HG03139 (cell line): Measurements from ENCODE around the gene BUD13.
"Not testable (repeated sequence)": the region's sequence is repeated elsewhere in the genome, so short reads cannot be mapped to it uniquely, and the experiment has no call there.

Experiments
- ATAC-seq: cut with Tn5 transposase; IDR thresholded peaks from one replicate; pipeline ENCODE4 v1.9.1; 2021; ENCODE audit not compliant: unreplicated experiment

The BUD13 gene

GRCh38 chr11:116772443-116773202, at the start of gene BUD13:
Gene BUD13, minus strand, starts transcription at chr11:116772987. Its CDS starts 23 bp downstream, at chr11:116772964.
- ATAC-seq, result peak; percentile 77

GRCh38 chr11:116822575-116822974, 49.8 kb upstream of the BUD13 start:
- no peak for ATAC-seq

- ATAC-seq, result no peak
Observed at GRCh38 chr11:116821050-116821918, 48.5 kb upstream of the BUD13 start.

DNA sequence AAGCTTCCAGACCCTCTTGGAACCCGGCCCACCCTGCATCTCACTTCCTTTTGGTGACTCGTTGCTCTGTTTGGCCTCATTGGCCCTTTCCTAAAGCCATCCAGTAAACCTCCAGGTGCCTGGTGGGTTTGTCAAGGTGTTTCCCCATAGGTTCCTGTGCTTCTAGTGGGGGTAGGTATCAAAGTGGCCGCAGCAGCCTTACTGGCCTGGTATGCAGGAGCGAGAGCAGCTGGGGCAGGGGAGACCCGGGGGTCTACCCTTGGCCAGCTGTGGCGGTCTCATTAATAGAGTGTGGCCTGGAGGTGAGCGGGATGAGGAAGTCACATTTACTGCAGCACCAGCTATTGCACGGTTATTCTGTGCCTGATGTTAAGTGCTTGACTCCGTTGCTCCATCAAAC, 46.3 kb upstream of the BUD13 start:
- no peak for ATAC-seq

DNA sequence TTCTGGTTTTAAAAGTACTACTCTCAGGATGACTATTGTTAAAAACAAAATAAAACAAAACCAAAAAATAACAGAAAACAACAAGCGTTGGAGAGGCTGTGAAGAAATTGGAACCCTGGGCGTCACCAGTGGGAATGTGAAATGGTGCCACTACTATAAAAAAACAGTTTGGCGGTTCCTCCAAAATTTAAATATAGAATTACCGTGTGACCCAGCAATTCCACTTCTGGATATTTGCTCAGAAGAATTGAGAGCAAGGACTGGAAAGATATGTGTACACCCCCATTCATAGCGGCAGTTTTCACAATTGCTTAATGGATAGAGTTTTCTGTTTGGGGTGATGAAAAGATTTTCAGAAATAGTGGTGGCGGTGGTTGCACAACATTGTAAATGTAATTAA, 41.7 kb upstream of the BUD13 start:
- no peak for ATAC-seq

- no peak for ATAC-seq
Observed at GRCh38 chr11:116813781-116814471, 41.1 kb upstream of the BUD13 start.

DNA sequence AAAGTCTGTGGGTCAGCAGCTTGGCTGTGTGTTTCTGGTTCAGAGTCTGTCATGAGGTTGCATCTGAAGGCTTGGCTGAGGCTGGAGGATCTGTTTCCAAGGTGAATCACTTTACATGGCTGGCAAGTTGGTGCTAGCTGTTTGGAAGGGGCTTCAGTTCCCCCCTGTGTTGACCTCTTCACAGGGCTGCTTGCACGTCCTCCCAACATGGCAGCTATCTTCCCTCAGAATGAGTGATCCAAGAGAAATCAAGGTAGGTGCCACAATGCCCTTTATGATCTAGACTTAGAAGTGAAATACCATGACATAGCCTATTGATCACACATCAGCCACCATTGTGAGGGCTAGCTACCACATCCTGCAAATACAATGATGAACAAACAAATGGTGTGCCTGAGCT, 40.4 kb upstream of the BUD13 start:
- ATAC-seq, result no peak

DNA sequence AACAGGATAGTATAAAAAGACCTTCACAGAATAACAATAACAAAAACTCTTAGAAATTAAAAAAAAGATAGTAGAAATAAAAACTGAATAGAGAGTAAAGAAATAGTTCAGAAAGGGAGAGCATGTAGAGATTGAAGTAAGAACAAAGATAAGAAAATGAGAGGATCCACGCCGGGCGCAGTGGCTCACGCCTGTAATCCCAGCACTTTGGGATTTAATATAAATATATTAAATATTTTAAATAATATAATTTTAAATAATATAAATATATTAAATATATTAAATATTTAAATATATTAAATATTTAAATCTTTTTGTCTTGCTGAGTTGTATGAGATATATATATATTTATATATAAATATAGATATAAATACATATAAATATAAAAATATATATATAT, 39.3 kb upstream of the BUD13 start:
- ATAC-seq, result no peak

DNA sequence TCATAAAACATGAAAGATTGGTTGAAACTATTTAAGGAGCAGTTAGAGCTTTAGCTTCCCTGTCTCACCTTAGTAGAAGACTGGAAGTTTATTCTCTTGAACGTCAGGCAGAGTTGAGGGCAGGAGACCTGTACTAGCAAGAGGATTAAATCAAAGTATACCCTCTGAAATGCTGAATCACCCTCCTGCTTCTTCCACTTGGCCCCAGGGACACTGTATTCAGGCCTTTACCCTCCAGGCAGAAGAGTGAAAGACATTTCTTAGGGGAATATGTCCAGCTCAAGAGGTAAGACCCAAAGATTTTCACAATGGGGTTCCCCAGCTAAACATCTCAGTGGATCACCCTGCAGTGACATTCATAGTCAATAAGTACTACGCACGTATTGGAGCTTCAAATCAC, 38.4 kb upstream of the BUD13 start:
- no peak for ATAC-seq

- ATAC-seq, result no peak
Observed at GRCh38 chr11:116808262-116809175, 35.7 kb upstream of the BUD13 start.

DNA sequence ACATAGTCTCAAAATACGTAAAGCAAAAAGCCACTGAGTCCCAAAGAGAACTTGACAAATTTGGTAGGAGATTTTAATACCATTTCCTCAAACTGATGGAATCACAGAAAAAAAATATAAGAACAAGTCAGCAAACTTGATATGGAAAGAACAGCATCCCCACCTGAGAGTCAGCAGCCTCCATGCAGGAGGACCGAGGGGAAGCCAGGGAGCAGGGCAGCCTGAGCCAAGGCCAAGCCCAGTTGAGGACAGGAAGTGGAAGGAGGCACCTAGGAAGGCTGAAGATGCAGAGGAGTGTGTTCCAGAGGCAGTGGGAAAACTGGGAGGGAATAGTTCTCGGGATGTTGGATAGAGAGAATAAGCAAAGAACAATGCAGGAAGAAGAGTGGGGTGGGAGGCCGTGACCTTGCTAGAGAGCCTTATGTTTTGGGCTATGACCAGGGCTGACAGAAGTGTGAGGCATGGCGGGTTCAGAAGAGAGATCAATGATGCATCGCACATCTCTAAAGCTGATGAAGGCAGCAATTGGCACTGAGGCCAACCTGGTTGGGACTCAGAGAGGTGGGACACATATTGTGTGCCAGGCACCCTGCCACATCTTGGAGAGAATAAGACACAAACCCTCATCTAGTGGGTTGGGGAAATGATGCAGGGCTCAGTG, 34.9 kb upstream of the BUD13 start:
- ATAC-seq, result no peak

- ATAC-seq, result no peak
Observed at GRCh38 chr11:116804001-116804400, 31.2 kb upstream of the BUD13 start.

GRCh38 chr11:116801662-116802061, 28.9 kb upstream of the BUD13 start:
- not testable (repeated sequence) for ATAC-seq

- ATAC-seq, result no peak
Observed at GRCh38 chr11:116800610-116801009, 27.8 kb upstream of the BUD13 start.

DNA sequence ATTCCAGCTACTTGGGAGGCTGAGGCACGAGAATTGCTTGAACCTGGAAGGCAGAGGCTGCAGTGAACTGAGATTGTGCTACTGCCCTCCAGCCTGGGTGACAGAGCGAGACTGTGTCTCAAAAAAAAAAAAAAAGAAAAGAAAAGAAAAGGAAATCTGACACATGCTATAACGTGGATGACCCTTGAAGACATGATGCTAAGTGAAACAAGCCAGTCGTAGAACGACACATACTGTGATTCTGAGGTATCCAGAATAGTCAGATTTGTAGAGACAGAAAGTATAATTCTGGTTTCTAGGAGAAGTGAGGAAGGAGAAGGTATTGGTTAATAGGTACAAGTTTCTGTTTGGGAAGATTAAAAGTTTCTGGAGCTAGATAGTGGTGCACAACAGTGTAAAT, 25.6 kb upstream of the BUD13 start:
- no peak for ATAC-seq

DNA sequence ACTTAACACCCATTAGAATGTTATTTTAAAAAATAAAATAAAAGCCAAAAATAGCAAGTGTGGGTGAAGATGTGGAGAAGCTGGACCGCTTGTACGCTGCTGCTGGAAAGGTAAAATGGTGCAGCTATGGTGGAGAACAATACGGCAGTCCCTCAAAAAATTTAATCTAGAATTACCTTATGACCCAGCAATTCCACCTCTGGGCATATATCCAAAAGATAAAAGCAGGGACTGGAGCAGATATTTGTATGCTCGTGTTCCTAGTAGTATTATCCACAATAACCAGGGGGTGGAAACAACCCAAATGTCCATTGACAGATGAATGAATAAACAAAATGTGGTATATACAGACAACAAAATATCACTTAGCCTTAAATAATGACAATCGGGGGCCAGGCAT, 25.0 kb upstream of the BUD13 start:
- ATAC-seq, result no peak

GRCh38 chr11:116796548-116796947, 23.8 kb upstream of the BUD13 start:
- ATAC-seq, result no peak

- no peak for ATAC-seq
Observed at GRCh38 chr11:116794851-116795250, 22.1 kb upstream of the BUD13 start.

GRCh38 chr11:116793772-116794097, 20.9 kb upstream of the BUD13 start:
- ATAC-seq, result no peak
